Hematopoietic multipotent progenitor cell treated with erythropoietin and hydrocortisone succinate and interleukin-3 and kit ligand, for 17 days (in vitro differentiated cells): ENCODE data around the gene PDE8A.

Experiments
- DNase-seq: peaks from one replicate; pipeline ENCODE4 v3.0.0-alpha.2; 2015; ENCODE audit warnings: low spot score

The PDE8A gene

GRCh38 chr15:85031944-85032558 lies 50.4 kb downstream of the PDE8A start:
- no peak for DNase-seq

- DNase-seq, result no peak
Observed at GRCh38 chr15:85033148-85033547, 51.5 kb downstream of the PDE8A start.

GRCh38 chr15:85034276-85034675 lies 52.6 kb downstream of the PDE8A start:
- DNase-seq, result no peak

- DNase-seq, result no peak
Observed at GRCh38 chr15:85035980-85036379, 54.3 kb downstream of the PDE8A start.

- no peak for DNase-seq
Observed at GRCh38 chr15:85036716-85037115, 55.1 kb downstream of the PDE8A start.

GRCh38 chr15:85037641-85038040 lies 56.0 kb downstream of the PDE8A start:
- no peak for DNase-seq

GRCh38 chr15:85041230-85041629 lies 59.6 kb downstream of the PDE8A start:
- no peak for DNase-seq

- no peak for DNase-seq
Observed at GRCh38 chr15:85044251-85044853, 62.7 kb downstream of the PDE8A start.

GRCh38 chr15:85044894-85045293 lies 63.2 kb downstream of the PDE8A start:
- no peak for DNase-seq

GRCh38 chr15:85045615-85046014 lies 64.0 kb downstream of the PDE8A start:
- no peak for DNase-seq

- no peak for DNase-seq
Observed at GRCh38 chr15:85047271-85047948, 65.8 kb downstream of the PDE8A start.

GRCh38 chr15:85048430-85048829 lies 66.8 kb downstream of the PDE8A start:
- no peak for DNase-seq

- DNase-seq, result no peak
Observed at GRCh38 chr15:85049805-85050204, 68.1 kb downstream of the PDE8A start.

GRCh38 chr15:85059734-85060133 lies 78.1 kb downstream of the PDE8A start:
- no peak for DNase-seq

- DNase-seq, result no peak
Observed at GRCh38 chr15:85062560-85062959, 80.9 kb downstream of the PDE8A start.

- no peak for DNase-seq
Observed at GRCh38 chr15:85063088-85063487, 81.4 kb downstream of the PDE8A start.

- DNase-seq, result no peak
Observed at GRCh38 chr15:85063522-85064079, 81.9 kb downstream of the PDE8A start.

GRCh38 chr15:85064710-85065109 lies 83.1 kb downstream of the PDE8A start:
- DNase-seq, result no peak

- DNase-seq, result no peak
Observed at GRCh38 chr15:85071061-85071460, 89.4 kb downstream of the PDE8A start.

- DNase-seq, result no peak
Observed at GRCh38 chr15:85071504-85071903, 89.8 kb downstream of the PDE8A start.

GRCh38 chr15:85072917-85073316 lies 91.3 kb downstream of the PDE8A start:
- no peak for DNase-seq

GRCh38 chr15:85073556-85074194 lies 92.0 kb downstream of the PDE8A start:
- DNase-seq, result no peak

GRCh38 chr15:85086855-85087254 lies 105.2 kb downstream of the PDE8A start:
- DNase-seq, result no peak
